Spinal cord (tissue), 10 donors: ENCODE measurements around the gene ZFP36L1. TPM values are rescaled to one million over a fixed set of nuclear protein-coding genes. Genes with fewer than 3 reads are reported as not detected.

Source experiments
- DNase-seq, 6 donors: peaks; one replicate each; pipeline versions ENCODE4 v3.0.0 to v3.0.0-alpha.2; 2013 to 2015; ENCODE audit warnings: low spot score in 6 of 6, low read depth in 4 of 6
- H3K27ac ChIP-seq: one replicate; pipeline ENCODE4 v1.5.1; 2013; ENCODE audit warnings: low read depth, low read length, control low read depth
- H3K27me3 ChIP-seq: one replicate; pipeline ENCODE4 v1.6.1; 2013; ENCODE audit warnings: low read length; ENCODE audit not compliant: control insufficient read depth, insufficient read depth
- H3K36me3 ChIP-seq: one replicate; pipeline ENCODE4 v1.6.1; 2013; ENCODE audit warnings: low read length; ENCODE audit not compliant: control insufficient read depth, insufficient read depth
- H3K4me1 ChIP-seq: one replicate; pipeline ENCODE4 v1.6.1; 2013; ENCODE audit warnings: low read length; ENCODE audit not compliant: control insufficient read depth, insufficient read depth
- H3K4me3 ChIP-seq: one replicate; pipeline ENCODE4 v1.5.1; 2013; ENCODE audit warnings: low read depth, low read length, control low read depth
- H3K9me3 ChIP-seq: one replicate; pipeline ENCODE4 v1.6.1; 2013; ENCODE audit warnings: low read length; ENCODE audit not compliant: control insufficient read depth, insufficient read depth
- WGBS: methylation state at CpG from one replicate; pipeline ENCODE4 v1.1.5; 2013; ENCODE audit warnings: missing lambda C conversion rate; ENCODE audit not compliant: insufficient coverage; 5-methylcytosine and 5-hydroxymethylcytosine counted together
- polyA plus RNA-seq, 2 donors: library from polyadenylated mRNA; unstranded; fragments of 120-200 nt; gene quantifications; one replicate each; pipeline ENCODE4 v1.2.1, GENCODE V29; 2013; ENCODE audit not compliant: insufficient read length in 2 of 2
- total RNA-seq, 2 donors: library from RNA; depleted of rRNA in 1 of 2; stranded (reverse); fragments of 120-200 nt in 1 of 2; fragments of >200 nt in 1 of 2; gene quantifications; one replicate each; pipeline versions ENCODE4 v1.2.3 to v1.2.4, GENCODE V29; 2013 to 2014
- donor health status: healthy.

ZFP36L1 gene
- total and polyA plus RNA-seq, 4 donors, result 39.5 to 170 (median 125) TPM

DNA sequence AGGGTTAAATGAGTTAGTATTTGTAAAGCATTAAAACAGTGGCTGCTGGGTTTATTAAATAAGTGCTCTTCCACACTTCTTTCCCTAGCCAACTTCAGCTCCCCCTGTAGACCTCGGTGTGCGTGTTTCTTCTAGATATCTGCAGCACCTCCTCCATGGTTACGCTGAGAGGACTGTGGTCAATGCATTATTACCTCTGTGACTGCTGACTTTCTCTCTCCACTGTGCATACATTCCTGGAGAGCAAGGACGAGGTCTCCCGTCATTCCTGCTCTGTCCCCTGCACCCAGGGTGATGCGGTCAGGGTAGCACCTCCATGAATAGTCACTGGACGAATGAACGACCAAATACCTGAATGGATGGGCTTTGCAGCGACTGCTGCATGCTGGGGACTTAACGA, 44.6 kb downstream of the ZFP36L1 start:
- H3K4me1 ChIP-seq, result peaks cover 5% of the 10 kb centered on the region
- no peak overlapping the region for H3K27ac ChIP-seq
- no peak for DNase-seq
- no peaks in the 10 kb centered on the region for H3K27me3 ChIP-seq
- no peaks in the 10 kb centered on the region for H3K9me3 ChIP-seq
- H3K36me3 ChIP-seq, result no peaks in the 10 kb centered on the region
- 93% methylated on average over 10 of the region's 10 CpGs for WGBS
- no peak overlapping the region for H3K4me3 ChIP-seq

DNA sequence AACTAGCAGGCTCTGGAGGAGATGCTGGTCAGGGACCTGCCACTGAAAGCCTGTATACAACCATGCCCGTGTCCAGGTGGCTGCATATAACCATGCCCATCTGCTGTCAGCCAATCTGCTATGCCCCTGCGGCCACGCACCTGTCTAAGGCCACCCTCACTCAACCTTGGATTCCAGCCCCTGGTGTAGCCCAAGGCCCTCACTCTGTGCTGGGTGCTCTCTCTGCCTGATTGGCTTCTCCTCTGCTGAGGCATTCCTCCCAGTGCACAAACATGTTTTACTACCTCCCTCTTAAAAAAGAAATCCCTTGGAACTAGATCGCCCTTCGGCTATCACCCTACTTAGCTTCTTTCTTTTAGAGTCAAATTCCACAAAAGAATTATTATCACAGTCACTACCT, 45.5 kb downstream of the ZFP36L1 start:
- H3K36me3 ChIP-seq, result no peaks in the 10 kb centered on the region
- no peak overlapping the region for H3K27ac ChIP-seq
- no peak for DNase-seq
- peaks cover 5% of the 10 kb centered on the region for H3K4me1 ChIP-seq
- 92% methylated on average over 5 of the region's 5 CpGs for WGBS
- no peaks in the 10 kb centered on the region for H3K9me3 ChIP-seq
- no peak overlapping the region for H3K4me3 ChIP-seq
- no peaks in the 10 kb centered on the region for H3K27me3 ChIP-seq

DNA sequence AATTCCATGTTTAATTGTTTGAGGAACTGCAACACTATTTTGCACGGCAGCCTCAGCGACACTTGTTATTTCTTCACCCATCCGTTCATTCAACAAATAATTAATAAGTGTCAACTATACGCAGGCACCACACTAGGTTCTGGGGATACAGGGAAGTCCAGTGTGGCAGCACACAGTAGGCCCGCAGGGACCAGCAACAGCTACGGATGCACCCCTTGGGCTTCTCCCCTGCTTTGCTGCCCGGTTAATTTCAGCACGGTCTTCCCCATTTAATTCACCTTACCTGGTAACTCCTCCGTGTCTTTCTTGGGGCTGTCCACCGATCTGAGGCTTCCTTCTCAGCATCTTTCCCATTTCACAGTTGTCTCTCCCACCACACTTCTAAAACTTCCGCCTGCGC, 48.3 kb downstream of the ZFP36L1 start:
- no peak for DNase-seq
- H3K36me3 ChIP-seq, result no peaks in the 10 kb centered on the region
- no peak overlapping the region for H3K4me3 ChIP-seq
- H3K27ac ChIP-seq, result no peak overlapping the region
- no peaks in the 10 kb centered on the region for H3K9me3 ChIP-seq
- 95% methylated on average over 12 of the region's 12 CpGs for WGBS
- peaks cover 5% of the 10 kb centered on the region for H3K4me1 ChIP-seq
- no peaks in the 10 kb centered on the region for H3K27me3 ChIP-seq

DNA sequence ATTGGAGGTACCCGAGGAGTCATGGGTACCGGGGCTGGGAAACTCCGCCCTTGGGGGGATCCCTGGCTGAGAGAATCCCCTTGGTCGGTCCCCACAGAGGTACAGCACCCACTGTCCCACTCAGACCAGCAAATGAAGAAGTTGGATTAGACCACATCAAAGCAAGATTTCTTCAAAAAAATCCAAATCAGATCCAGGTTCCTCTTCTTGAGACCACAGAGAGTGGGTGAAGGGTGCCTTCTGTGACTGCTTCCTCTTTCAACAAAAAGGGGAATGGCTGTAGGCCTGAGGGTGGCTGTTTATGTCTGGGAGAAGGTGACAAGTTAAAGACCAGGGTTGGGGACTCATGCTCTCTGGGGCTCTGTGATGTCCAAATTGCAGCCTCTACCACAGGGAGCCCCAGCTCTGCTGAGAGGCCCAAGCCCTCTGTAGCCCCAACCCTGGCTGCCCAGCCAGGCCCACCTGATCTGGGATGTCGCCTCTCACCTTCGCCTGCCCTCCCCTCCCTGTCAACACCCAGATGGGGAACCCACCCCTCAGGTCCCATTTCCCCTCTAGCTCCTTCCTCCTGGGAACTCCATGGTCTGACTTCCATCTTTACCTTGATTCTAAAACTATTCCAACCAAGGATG, 50.9 kb downstream of the ZFP36L1 start:
- H3K4me1 ChIP-seq, result peaks cover 4% of the 10 kb centered on the region
- H3K27ac ChIP-seq, result no peak overlapping the region
- no peaks in the 10 kb centered on the region for H3K9me3 ChIP-seq
- no peak for DNase-seq
- H3K27me3 ChIP-seq, result no peaks in the 10 kb centered on the region
- WGBS, result 100% methylated on average over 6 of the region's 6 CpGs
- no peak overlapping the region for H3K4me3 ChIP-seq
- H3K36me3 ChIP-seq, result no peaks in the 10 kb centered on the region

DNA sequence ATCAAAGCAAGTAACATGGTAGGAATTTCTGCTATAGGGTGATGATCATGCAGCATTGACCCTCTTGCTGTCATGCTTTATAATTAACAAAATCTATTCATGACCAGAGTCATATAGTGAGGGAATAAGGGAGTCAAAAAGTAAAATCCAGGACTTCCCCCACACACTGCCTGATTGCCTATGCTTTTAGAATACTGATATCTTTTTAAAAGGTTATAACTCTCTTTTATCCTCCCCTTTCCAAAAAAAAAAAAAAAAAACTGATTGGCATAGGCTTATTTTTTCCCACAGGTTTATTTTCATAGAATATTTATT, 51.4 kb downstream of the ZFP36L1 start:
- Histone ChIP-seq H3K4me1 (peaks cover 9% of the 10 kb centered on the region), H3K4me3 (no peak overlapping the region), H3K27ac (no peak overlapping the region), H3K9me3 (no peaks in the 10 kb centered on the region), H3K27me3 (no peaks in the 10 kb centered on the region), H3K36me3 (no peaks in the 10 kb centered on the region)
- no peak for DNase-seq

DNA sequence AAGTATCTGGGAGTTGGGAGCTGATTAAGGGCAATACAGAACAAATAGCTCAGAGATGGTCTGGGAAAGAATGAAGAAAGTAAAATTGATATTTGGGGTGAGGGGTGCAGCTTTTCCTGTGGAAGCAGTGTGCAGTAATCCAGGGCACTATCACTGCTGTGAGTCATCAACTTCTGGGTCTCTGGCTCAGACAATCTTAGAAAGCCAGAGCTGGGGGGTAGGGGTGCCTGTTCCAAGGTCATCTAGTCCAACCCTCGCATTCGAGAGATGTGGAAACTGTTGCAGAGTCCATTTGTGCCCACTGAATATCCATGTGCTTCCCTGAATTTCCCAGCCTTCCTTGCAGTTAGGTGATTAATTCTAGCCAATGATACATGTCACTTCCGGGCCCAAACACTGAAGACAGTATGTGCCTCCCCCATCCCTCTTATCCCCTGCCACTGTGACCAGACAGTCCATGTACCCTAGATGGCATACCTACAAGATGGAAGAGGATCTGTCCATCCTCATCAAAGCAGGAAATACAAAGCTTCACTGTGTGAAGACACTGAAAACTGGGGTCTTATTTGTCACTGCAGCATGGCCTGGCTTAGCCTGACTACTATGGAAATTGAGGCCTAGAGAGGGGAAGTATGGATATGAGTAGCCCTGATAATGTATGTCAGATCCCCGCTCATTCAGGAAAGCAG, 51.9 kb downstream of the ZFP36L1 start:
- no peaks in the 10 kb centered on the region for H3K9me3 ChIP-seq
- H3K27ac ChIP-seq, result no peak overlapping the region
- no peak overlapping the region for H3K4me3 ChIP-seq
- WGBS, result 96% methylated on average over 2 of the region's 4 CpGs
- no peak for DNase-seq
- H3K36me3 ChIP-seq, result no peaks in the 10 kb centered on the region
- peaks cover 12% of the 10 kb centered on the region for H3K4me1 ChIP-seq
- H3K27me3 ChIP-seq, result no peaks in the 10 kb centered on the region

DNA sequence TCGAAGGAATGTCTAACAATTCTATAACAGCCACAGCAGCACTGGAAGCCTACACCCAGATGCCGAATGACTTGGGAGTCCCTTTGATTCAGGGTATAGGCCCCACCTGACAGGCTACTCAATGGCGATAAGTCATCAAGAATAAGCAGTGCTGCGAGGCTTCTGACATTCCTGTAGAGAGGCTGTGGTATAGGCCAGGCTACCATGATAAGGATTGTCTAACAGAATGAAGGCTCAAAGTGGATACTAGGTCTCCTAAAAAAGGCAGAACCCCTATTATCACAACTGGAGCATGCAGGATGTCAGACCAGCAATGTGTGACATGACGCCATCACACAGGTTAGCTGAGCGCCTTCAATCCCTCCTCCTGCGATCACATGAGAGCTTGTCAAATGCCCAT, 53.2 kb downstream of the ZFP36L1 start:
- WGBS, result 97% methylated on average over 4 of the region's 7 CpGs
- Histone ChIP-seq H3K4me1 (peaks cover 18% of the 10 kb centered on the region), H3K27ac (no peak overlapping the region), H3K36me3 (no peaks in the 10 kb centered on the region), H3K27me3 (no peaks in the 10 kb centered on the region), H3K9me3 (no peaks in the 10 kb centered on the region), H3K4me3 (no peak overlapping the region)
- DNase-seq, result no peak

DNA sequence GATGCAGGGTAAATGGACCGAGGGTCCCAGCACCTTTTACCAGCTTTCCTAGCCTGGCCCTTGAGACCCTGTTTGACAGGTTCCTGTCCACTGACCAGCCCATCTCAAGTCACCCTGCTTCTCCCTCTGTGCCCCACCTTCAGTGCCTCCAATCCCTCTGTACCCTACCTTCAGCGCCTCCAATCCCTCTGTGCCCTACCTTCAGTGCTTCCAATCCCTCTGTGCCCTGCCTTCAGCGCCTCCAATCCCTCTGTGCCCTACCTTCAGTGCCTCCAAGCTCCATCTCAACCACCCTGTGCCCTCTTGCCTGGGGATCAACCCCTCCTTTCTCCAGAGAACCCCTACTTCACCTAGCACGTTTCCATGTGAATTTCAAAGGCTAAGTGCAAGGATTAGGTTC, 54.3 kb downstream of the ZFP36L1 start:
- Histone ChIP-seq H3K27ac (no peak overlapping the region), H3K4me1 (peaks cover 26% of the 10 kb centered on the region), H3K9me3 (no peaks in the 10 kb centered on the region), H3K27me3 (no peaks in the 10 kb centered on the region), H3K4me3 (no peak overlapping the region), H3K36me3 (no peaks in the 10 kb centered on the region)
- WGBS, result 92% methylated on average over 4 of the region's 4 CpGs
- DNase-seq, result no peak
